ENCODE measurements around the gene CRLF1. TPM values are rescaled to one million over a fixed set of nuclear protein-coding genes. Genes with fewer than 3 reads are reported as not detected.

CRLF1 gene
- total and polyA plus RNA-seq, 2 donors = 0.33 to 17.9 TPM

DNA sequence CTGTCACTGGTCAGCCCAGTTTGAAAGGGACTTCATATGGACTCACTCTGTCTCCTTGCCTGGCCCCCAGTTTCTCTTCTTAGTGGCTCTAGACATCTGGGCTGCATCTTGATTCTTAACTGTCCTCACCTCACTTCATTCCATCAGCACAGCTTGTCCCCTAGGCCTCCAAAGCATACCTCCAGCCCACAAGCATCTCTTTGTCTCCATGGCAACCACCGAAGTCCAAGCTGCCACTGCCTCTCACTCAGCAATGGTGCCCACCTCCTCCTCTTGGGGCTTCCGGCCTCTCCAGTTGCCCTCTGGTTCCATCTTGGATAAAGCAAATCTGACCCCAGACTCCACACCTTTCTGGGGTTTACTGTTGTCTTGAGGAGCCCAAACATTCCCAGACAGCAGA is 20.3 kb upstream of the CRLF1 start:
- DNase-seq (ENCODE audit: low read depth in 6 of 9, low spot score in 9 of 9) = no peak
- H3K36me3 ChIP-seq (ENCODE audit: control insufficient read depth in 2 of 2, insufficient read depth in 2 of 2, low read length in 1 of 2) = no peaks in the 10 kb centered on the region
- peaks cover 0 to 20% of the 10 kb centered on the region in 2 donors for H3K27me3 ChIP-seq (ENCODE audit: control insufficient read depth in 2 of 2, insufficient read depth in 1 of 2, low read length in 1 of 2)
- 94% methylated on average over 2 of the region's 2 CpGs for WGBS
- no peak overlapping the region for H3K27ac ChIP-seq (ENCODE audit: low read depth in 1 of 2, low read length in 1 of 2)
- H3K4me1 ChIP-seq (ENCODE audit: control insufficient read depth in 2 of 2, insufficient read depth in 2 of 2, low read length in 2 of 2) = no peaks in the 10 kb centered on the region
- no peaks in the 10 kb centered on the region for H3K9me3 ChIP-seq (ENCODE audit: control insufficient read depth in 2 of 2, insufficient read depth in 1 of 2, low read length in 1 of 2)
- no peak overlapping the region for H3K4me3 ChIP-seq (ENCODE audit: low read length in 2 of 2)

DNA sequence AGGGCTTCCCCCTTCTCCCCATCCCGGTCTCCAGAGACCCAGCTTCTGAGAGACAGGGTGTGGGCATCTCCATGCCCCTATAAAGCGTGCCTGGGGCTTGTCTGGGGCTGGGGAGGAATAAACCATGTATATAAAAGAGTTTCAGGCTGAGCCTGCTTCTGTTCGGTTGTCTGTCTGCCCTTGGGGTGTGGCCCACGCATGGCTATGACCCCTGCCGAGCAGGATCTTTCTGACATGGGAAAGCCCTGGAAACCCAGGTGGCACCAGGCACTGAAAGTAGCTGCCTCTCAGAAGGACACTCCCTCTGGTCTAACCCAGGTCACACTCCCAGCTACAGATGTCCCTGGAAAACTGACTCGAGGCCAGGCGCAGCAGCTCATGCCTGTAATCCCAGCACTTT is 14.3 kb upstream of the CRLF1 start:
- WGBS = 93% methylated on average over 7 of the region's 7 CpGs
- H3K27ac ChIP-seq (ENCODE audit: low read depth in 1 of 2, low read length in 1 of 2) = no peak overlapping the region
- no peak for DNase-seq (ENCODE audit: low read depth in 6 of 9, low spot score in 9 of 9)

GRCh38 chr19:18620311-18620710 is 13.7 kb upstream of the CRLF1 start:
- Histone ChIP-seq H3K4me1 (ENCODE audit: control insufficient read depth in 2 of 2, insufficient read depth in 2 of 2, low read length in 2 of 2) (no peaks in the 10 kb centered on the region), H3K27ac (ENCODE audit: low read depth in 1 of 2, low read length in 1 of 2) (no peak overlapping the region), H3K9me3 (ENCODE audit: control insufficient read depth in 2 of 2, insufficient read depth in 1 of 2, low read length in 1 of 2) (no peaks in the 10 kb centered on the region), H3K36me3 (ENCODE audit: control insufficient read depth in 2 of 2, insufficient read depth in 2 of 2, low read length in 1 of 2) (no peaks in the 10 kb centered on the region), H3K27me3 (ENCODE audit: control insufficient read depth in 2 of 2, insufficient read depth in 1 of 2, low read length in 1 of 2) (peaks cover 3 to 55% of the 10 kb centered on the region in 2 donors), H3K4me3 (ENCODE audit: low read length in 2 of 2) (no peak overlapping the region)
- WGBS = 95% methylated on average over 10 of the region's 10 CpGs
- DNase-seq (ENCODE audit: low read depth in 6 of 9, low spot score in 9 of 9) = no peak

More for the DNA sequence above, 14.3 kb upstream of the CRLF1 start:
- Histone ChIP-seq H3K4me1 (ENCODE audit: control insufficient read depth in 2 of 2, insufficient read depth in 2 of 2, low read length in 2 of 2) (no peaks in the 10 kb centered on the region), H3K9me3 (ENCODE audit: control insufficient read depth in 2 of 2, insufficient read depth in 1 of 2, low read length in 1 of 2) (no peaks in the 10 kb centered on the region), H3K36me3 (ENCODE audit: control insufficient read depth in 2 of 2, insufficient read depth in 2 of 2, low read length in 1 of 2) (no peaks in the 10 kb centered on the region), H3K27me3 (ENCODE audit: control insufficient read depth in 2 of 2, insufficient read depth in 1 of 2, low read length in 1 of 2) (peaks cover 3 to 52% of the 10 kb centered on the region in 2 donors), H3K4me3 (ENCODE audit: low read length in 2 of 2) (no peak overlapping the region)

DNA sequence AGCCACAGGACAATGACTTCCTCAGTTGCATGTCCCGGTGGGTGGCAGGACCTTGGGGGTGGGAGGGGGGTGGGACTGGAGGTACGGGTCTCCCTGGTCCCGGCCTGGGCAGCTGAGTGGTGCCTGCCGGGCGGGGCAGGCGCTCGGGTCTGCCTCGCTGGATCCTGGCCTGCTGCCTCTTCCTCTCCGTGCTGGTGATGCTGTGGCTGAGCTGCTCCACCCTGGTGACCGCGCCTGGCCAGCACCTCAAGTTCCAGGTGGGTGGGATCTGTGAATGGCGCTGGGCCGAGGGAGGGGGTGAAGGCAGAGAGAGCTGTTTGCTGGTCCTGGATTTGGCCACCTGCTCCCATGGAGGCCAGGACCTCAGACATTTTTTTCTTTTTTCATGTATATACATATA is 11.6 kb upstream of the CRLF1 start:
- Histone ChIP-seq H3K4me3 (ENCODE audit: low read length in 2 of 2) (no peak overlapping the region), H3K36me3 (ENCODE audit: control insufficient read depth in 2 of 2, insufficient read depth in 2 of 2, low read length in 1 of 2) (no peaks in the 10 kb centered on the region), H3K4me1 (ENCODE audit: control insufficient read depth in 2 of 2, insufficient read depth in 2 of 2, low read length in 2 of 2) (no peaks in the 10 kb centered on the region), H3K27me3 (ENCODE audit: control insufficient read depth in 2 of 2, insufficient read depth in 1 of 2, low read length in 1 of 2) (peaks cover 20 to 71% of the 10 kb centered on the region in 2 donors), H3K27ac (ENCODE audit: low read depth in 1 of 2, low read length in 1 of 2) (no peak overlapping the region), H3K9me3 (ENCODE audit: control insufficient read depth in 2 of 2, insufficient read depth in 1 of 2, low read length in 1 of 2) (peaks cover 0 to 8% of the 10 kb centered on the region in 2 donors)
- DNase-seq (ENCODE audit: low read depth in 6 of 9, low spot score in 9 of 9) = no peak
- WGBS = 98% methylated on average over 13 of the region's 13 CpGs

DNA sequence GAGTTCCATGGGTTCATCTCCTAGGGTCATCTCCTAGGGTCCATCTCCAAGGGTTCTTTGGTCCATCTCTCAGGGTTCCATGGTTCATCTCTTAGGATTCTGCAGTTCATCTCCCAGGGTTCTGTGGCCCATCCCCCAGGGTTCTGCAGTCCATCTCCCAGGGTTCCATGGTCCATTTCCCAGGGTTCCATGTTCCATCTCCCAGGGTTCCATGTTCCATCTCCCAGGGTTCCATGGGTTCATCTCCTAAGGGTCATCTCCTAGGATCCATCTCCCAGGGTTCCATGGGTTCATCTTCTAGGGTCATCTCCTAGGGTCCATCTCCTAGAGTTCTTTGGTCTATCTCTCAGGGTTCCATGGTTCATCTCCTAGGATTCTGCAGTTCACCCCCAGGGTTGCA is 11.0 kb upstream of the CRLF1 start:
- no peak for DNase-seq (ENCODE audit: low read depth in 6 of 9, low spot score in 9 of 9)
- H3K27me3 ChIP-seq (ENCODE audit: control insufficient read depth in 2 of 2, insufficient read depth in 1 of 2, low read length in 1 of 2) = peaks cover 26 to 73% of the 10 kb centered on the region in 2 donors
- no peak overlapping the region for H3K4me3 ChIP-seq (ENCODE audit: low read length in 2 of 2)
- no peaks in the 10 kb centered on the region for H3K36me3 ChIP-seq (ENCODE audit: control insufficient read depth in 2 of 2, insufficient read depth in 2 of 2, low read length in 1 of 2)
- H3K9me3 ChIP-seq (ENCODE audit: control insufficient read depth in 2 of 2, insufficient read depth in 1 of 2, low read length in 1 of 2) = peaks cover 0 to 8% of the 10 kb centered on the region in 2 donors
- no peak overlapping the region for H3K27ac ChIP-seq (ENCODE audit: low read depth in 1 of 2, low read length in 1 of 2)
- peaks cover under 1 to 2% of the 10 kb centered on the region in 2 donors for H3K4me1 ChIP-seq (ENCODE audit: control insufficient read depth in 2 of 2, insufficient read depth in 2 of 2, low read length in 2 of 2)

DNA sequence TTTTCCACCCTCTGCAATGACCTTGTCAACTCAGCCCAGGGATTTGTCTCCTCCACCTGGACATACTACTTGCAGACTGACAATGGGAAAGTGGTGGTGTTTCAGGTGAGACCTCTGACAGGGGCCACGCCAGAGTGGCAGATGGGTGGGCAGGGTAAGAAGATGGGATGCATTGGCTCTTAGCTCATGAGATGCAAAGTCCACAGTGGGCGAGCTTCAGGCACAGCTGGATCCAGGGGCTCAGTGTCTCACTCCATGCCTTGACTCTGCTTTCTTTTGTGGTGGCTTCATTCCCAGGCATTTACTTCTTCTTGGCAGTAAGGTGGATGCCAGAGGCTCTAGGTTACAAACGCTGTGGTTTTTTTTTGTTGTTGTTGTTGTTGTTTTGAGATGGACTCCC is 9.4 kb upstream of the CRLF1 start:
- peaks cover 41 to 80% of the 10 kb centered on the region in 2 donors for H3K27me3 ChIP-seq (ENCODE audit: control insufficient read depth in 2 of 2, insufficient read depth in 1 of 2, low read length in 1 of 2)
- peaks cover 0 to 8% of the 10 kb centered on the region in 2 donors for H3K9me3 ChIP-seq (ENCODE audit: control insufficient read depth in 2 of 2, insufficient read depth in 1 of 2, low read length in 1 of 2)
- WGBS = 95% methylated on average over 3 of the region's 3 CpGs
- H3K4me3 ChIP-seq (ENCODE audit: low read length in 2 of 2) = no peak overlapping the region
- H3K36me3 ChIP-seq (ENCODE audit: control insufficient read depth in 2 of 2, insufficient read depth in 2 of 2, low read length in 1 of 2) = no peaks in the 10 kb centered on the region
- DNase-seq (ENCODE audit: low read depth in 6 of 9, low spot score in 9 of 9) = no peak
- no peak overlapping the region for H3K27ac ChIP-seq (ENCODE audit: low read depth in 1 of 2, low read length in 1 of 2)
- peaks cover 2 to 15% of the 10 kb centered on the region in 2 donors for H3K4me1 ChIP-seq (ENCODE audit: control insufficient read depth in 2 of 2, insufficient read depth in 2 of 2, low read length in 2 of 2)

DNA sequence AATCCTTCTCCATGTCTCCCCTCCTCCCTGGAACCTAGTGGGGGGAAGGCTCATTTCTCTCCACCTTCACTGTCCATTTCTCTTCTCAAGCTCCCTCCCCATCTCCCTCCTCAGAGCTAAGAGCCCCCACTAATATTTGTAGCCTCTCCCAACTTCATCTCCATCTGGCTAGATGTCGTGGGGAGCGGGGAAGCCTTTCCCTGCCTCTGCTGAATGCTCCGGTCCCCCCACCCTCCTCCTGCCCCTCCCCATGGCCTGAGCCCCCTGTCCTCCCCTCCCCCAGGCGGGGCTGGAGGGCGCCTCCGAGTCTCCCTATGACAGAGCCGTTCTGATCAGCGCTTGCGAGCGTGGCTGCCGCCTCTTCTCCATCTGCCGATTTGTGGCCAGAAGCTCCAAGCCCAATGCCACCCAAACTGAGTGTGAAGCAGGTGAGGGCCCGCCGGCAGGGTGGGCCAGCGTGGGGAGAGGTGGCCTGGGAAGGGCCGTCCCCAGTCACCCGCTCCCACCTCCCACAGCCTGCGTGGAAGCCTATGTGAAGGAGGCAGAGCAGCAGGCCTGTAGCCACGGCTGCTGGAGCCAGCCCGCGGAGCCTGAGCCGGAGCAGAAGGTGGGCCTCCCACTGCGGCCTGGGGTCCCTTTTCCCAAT is 7.1 kb upstream of the CRLF1 start:
- no peak overlapping the region for H3K27ac ChIP-seq (ENCODE audit: low read depth in 1 of 2, low read length in 1 of 2)
- H3K27me3 ChIP-seq (ENCODE audit: control insufficient read depth in 2 of 2, insufficient read depth in 1 of 2, low read length in 1 of 2) = peaks cover 63 to 94% of the 10 kb centered on the region in 2 donors
- H3K9me3 ChIP-seq (ENCODE audit: control insufficient read depth in 2 of 2, insufficient read depth in 1 of 2, low read length in 1 of 2) = peaks cover 0 to 12% of the 10 kb centered on the region in 2 donors
- H3K4me3 ChIP-seq (ENCODE audit: low read length in 2 of 2) = no peak overlapping the region
- no peak for DNase-seq (ENCODE audit: low read depth in 6 of 9, low spot score in 9 of 9)
- H3K4me1 ChIP-seq (ENCODE audit: control insufficient read depth in 2 of 2, insufficient read depth in 2 of 2, low read length in 2 of 2) = peaks cover 2 to 18% of the 10 kb centered on the region in 2 donors
- WGBS = 28% methylated on average over 23 of the region's 23 CpGs
- no peaks in the 10 kb centered on the region for H3K36me3 ChIP-seq (ENCODE audit: control insufficient read depth in 2 of 2, insufficient read depth in 2 of 2, low read length in 1 of 2)

DNA sequence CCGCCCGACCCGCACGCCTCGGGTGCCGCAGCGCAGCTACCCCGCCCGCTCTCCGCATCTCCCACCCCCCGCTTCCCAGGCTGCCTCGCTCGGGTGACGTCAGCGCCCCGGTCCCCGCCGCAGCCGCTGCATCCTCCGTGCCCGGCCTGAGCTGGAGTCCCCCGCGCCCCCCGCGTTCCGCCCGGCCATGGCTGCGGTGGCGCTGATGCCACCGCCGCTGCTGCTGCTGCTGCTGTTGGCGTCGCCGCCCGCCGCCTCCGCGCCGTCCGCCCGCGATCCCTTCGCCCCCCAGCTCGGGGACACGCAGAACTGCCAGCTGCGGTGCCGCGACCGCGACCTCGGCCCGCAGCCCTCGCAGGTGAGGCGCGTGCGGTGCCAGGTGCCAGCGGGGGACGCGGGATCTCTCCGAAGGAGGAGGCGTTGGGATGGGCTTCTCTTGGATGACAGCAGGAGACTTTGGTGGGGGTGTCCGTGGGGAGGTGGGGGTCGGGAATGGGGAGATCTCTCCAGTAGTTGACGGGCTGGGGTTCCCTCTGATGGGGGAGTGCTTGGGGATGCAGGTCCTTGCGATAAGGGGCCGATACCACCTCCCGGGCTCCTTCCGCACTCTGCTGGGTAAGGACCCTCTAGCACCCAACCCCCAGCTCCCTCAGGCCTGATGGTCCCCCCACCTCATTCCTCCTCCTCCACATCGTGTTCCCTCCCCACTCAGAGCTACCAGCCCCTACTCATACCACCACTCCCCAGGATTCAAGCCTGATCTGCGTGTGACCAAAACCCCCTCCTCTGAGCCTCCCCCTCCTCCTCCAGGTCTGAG is 6.4 kb upstream of the CRLF1 start, which contains the start of gene TMEM59L:
TMEM59L (plus strand) TSS at position 99 of the 817 bp plus-strand sequence; CDS start at position 188, 89 bp downstream.
- no peak for DNase-seq (ENCODE audit: low read depth in 6 of 9, low spot score in 9 of 9)
- no peaks in the 10 kb centered on the region for H3K36me3 ChIP-seq (ENCODE audit: control insufficient read depth in 2 of 2, insufficient read depth in 2 of 2, low read length in 1 of 2)
- H3K9me3 ChIP-seq (ENCODE audit: control insufficient read depth in 2 of 2, insufficient read depth in 1 of 2, low read length in 1 of 2) = peaks cover 0 to 12% of the 10 kb centered on the region in 2 donors
- H3K27me3 ChIP-seq (ENCODE audit: control insufficient read depth in 2 of 2, insufficient read depth in 1 of 2, low read length in 1 of 2) = peaks cover 71 to 99% of the 10 kb centered on the region in 2 donors
- H3K4me1 ChIP-seq (ENCODE audit: control insufficient read depth in 2 of 2, insufficient read depth in 2 of 2, low read length in 2 of 2) = peaks cover 2 to 18% of the 10 kb centered on the region in 2 donors
- H3K27ac ChIP-seq (ENCODE audit: low read depth in 1 of 2, low read length in 1 of 2) = no peak within 1 kb of the TSS
- H3K4me3 ChIP-seq (ENCODE audit: low read length in 2 of 2) = peak within 1 kb of the TSS in 1 of 2 donors; percentile 48
- WGBS = 4% methylated on average over 70 of the region's 70 CpGs

All from thymus (tissue), 11 donors.